ENCODE results near the gene WNT9A.

DNA sequence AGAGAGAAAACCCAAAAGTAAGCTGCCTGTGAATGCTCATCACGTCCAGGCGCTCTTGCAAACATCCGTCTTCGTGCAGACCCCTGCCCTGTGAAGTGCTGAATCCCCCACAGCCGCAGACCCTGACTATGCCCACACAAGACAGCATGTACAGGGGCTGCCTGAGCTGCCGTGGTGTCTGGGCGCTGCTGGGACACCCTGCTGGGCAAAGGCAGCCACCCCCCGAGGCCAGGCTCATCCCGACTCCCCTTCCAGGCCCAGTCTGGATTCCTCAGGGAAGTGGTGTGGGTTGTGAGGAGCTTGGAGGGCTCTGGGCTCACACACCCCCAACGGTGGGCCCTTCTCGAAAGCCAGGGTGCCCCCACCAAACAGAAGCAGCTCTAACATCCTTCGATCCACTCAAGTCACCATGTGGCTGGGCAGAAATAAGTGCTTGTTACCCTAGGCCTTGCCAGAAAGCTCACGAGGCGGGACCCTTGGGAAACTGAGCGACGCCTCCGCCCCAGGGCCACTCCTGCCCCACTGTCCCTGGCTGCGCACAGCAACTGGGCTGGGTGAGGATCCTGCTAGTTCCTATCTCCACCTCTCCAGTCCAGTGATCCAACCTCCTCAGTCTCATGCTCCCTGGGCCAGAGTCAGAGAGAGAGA is 4.8 kb upstream of the WNT9A start:
- TF ChIP-seq POLR2AphosphoS5 (IDR thresholded peaks at IDR 0.05; ENCODE audit: low read depth, low read length) = no peak
- no peak for TF ChIP-seq POLR2A (IDR thresholded peaks at IDR 0.05; ENCODE audit: low read depth, low read length)
- TF ChIP-seq TAF1 (IDR thresholded peaks at IDR 0.05; ENCODE audit: borderline replicate concordance, low read depth, low read length) = no peak
